Kidney epithelial cell (primary cell): ENCODE results near the gene LRRC2. TPM values are rescaled to one million over a fixed set of nuclear protein-coding genes. Genes with fewer than 3 reads are reported as not detected.

ENCODE experiments used
- DNase-seq: peaks from one replicate; pipeline ENCODE4 v3.0.0-alpha.2; 2010; ENCODE audit warnings: low read depth
- H3K27me3 ChIP-seq: 2 replicates; pipeline ENCODE4 v1.6.0; 2011; ENCODE audit warnings: low read length; ENCODE audit not compliant: control insufficient read depth, insufficient read depth
- H3K36me3 ChIP-seq: 2 replicates; pipeline ENCODE4 v1.5.1; 2011; ENCODE audit warnings: low read length; ENCODE audit not compliant: control insufficient read depth, insufficient read depth
- H3K4me3 ChIP-seq: 2 replicates; pipeline ENCODE4 v1.5.1; 2011; ENCODE audit warnings: low read depth, mild to moderate bottlenecking, control low read depth, low read length
- CTCF ChIP-seq: IDR thresholded peaks from 2 replicates; pipeline ENCODE4 v1.5.1; 2011; ENCODE audit warnings: mild to moderate bottlenecking, moderate library complexity, low read length, control low read depth, inconsistent platforms; ENCODE audit not compliant: insufficient read depth, poor library complexity, severe bottlenecking
- total RNA-seq: library from RNA; depleted of rRNA; stranded (reverse); fragments of >200 nt; gene quantifications from 2 replicates; pipeline ENCODE4 v1.2.3, GENCODE V29; 2015

LRRC2 gene
- total RNA-seq = 0.29 TPM in 1 of 2 replicates, not detected in the other

- Histone ChIP-seq H3K36me3 (no peaks in the 10 kb centered on the region), H3K4me3 (peak within 1 kb of the TSS; percentile 40), H3K27me3 (peaks cover 8% of the 10 kb centered on the region)
- no peak for DNase-seq
- no peak for TF ChIP-seq CTCF
Measured at GRCh38 chr3:46566040-46566641, at the start of gene LRRC2. TSS of gene LRRC2 (minus strand) at chr3:46566302. CDS start at chr3:46551591, 14,711 bp downstream.

GRCh38 chr3:46615050-46615775, 49.1 kb upstream of the LRRC2 start:
- H3K4me3 ChIP-seq = no peak overlapping the region
- TF ChIP-seq CTCF = no peak
- peaks cover 3% of the 10 kb centered on the region for H3K27me3 ChIP-seq
- H3K36me3 ChIP-seq = no peaks in the 10 kb centered on the region
- no peak for DNase-seq

GRCh38 chr3:46614431-46614830, 48.3 kb upstream of the LRRC2 start:
- Histone ChIP-seq H3K27me3 (peaks cover 3% of the 10 kb centered on the region), H3K36me3 (no peaks in the 10 kb centered on the region), H3K4me3 (no peak overlapping the region)
- DNase-seq = no peak
- TF ChIP-seq CTCF = no peak

GRCh38 chr3:46613313-46614005, 47.4 kb upstream of the LRRC2 start:
- Histone ChIP-seq H3K27me3 (peaks cover 3% of the 10 kb centered on the region), H3K36me3 (no peaks in the 10 kb centered on the region), H3K4me3 (no peak overlapping the region)
- DNase-seq = no peak
- no peak for TF ChIP-seq CTCF

- no peak for TF ChIP-seq CTCF
- Histone ChIP-seq H3K4me3 (no peak within 1 kb of the TSS), H3K27me3 (peaks cover 3% of the 10 kb centered on the region), H3K36me3 (no peaks in the 10 kb centered on the region)
- peak; percentile 45 for DNase-seq
Measured at GRCh38 chr3:46612324-46612723, 46.2 kb upstream of the LRRC2 start, which contains the start of gene FAM240A. TSS of gene FAM240A (plus strand) at chr3:46612525. CDS start at chr3:46612684, 159 bp downstream.
